Liver (tissue), 9 donors: ENCODE measurements around the gene EP400. TPM values are rescaled to one million over a fixed set of nuclear protein-coding genes. Genes with fewer than 3 reads are reported as not detected.

Source experiments
- DNase-seq: peaks from one replicate; pipeline ENCODE4 v3.0.0-alpha.2; 2017; ENCODE audit warnings: low spot score
- H3K27ac ChIP-seq, 2 donors: one replicate each; pipeline ENCODE4 v1.7.0; 2013; ENCODE audit warnings: inconsistent platforms in 2 of 2, low read length in 2 of 2, control low read depth in 1 of 2, low read depth in 1 of 2, mild to moderate bottlenecking in 1 of 2
- H3K27me3 ChIP-seq, 4 donors: one replicate each; pipeline versions ENCODE4 v1.6.1 to v1.7.0; 2013; ENCODE audit warnings: low read length in 3 of 4, inconsistent platforms in 1 of 4, mild to moderate bottlenecking in 1 of 4, moderate library complexity in 1 of 4; ENCODE audit not compliant: control insufficient read depth in 4 of 4, insufficient read depth in 4 of 4
- H3K36me3 ChIP-seq, 4 donors: one replicate each; pipeline versions ENCODE4 v1.6.1 to v1.7.0; 2013; ENCODE audit warnings: low read length in 3 of 4, mild to moderate bottlenecking in 3 of 4, low read depth in 1 of 4, moderate library complexity in 1 of 4; ENCODE audit not compliant: control insufficient read depth in 4 of 4, insufficient read depth in 3 of 4
- H3K4me1 ChIP-seq, 4 donors: one replicate each; pipeline versions ENCODE4 v1.6.1 to v1.7.0; 2013; ENCODE audit warnings: low read length in 3 of 4, mild to moderate bottlenecking in 3 of 4, moderate library complexity in 1 of 4; ENCODE audit not compliant: control insufficient read depth in 4 of 4, insufficient read depth in 4 of 4
- H3K4me3 ChIP-seq, 3 donors: one replicate each; pipeline versions ENCODE4 v1.6.1 to v1.7.0; 2013; ENCODE audit warnings: low read length in 3 of 3, control low read depth in 1 of 3, low read depth in 1 of 3, mild to moderate bottlenecking in 1 of 3
- H3K9ac ChIP-seq, 2 donors: one replicate each; pipeline ENCODE4 v1.7.0; 2013; ENCODE audit warnings: low read length in 2 of 2, mild to moderate bottlenecking in 2 of 2, moderate library complexity in 2 of 2, control low read depth in 1 of 2, low read depth in 1 of 2
- H3K9me3 ChIP-seq, 4 donors: one replicate each; pipeline versions ENCODE4 v1.6.1 to v1.7.0; 2013; ENCODE audit warnings: low read length in 3 of 4; ENCODE audit not compliant: control insufficient read depth in 4 of 4
- CTCF ChIP-seq: fragments of 150-350 bp; IDR thresholded peaks from 2 replicates; pipeline ENCODE4 v1.5.1; 2017; ENCODE audit warnings: improper control_type of control experiment, low read depth, low read length; ENCODE audit not compliant: missing input control
- EGR1 ChIP-seq, 2 donors: IDR thresholded peaks; 2 replicates each; pipeline ENCODE4 v1.6.1; 2016 to 2018; ENCODE audit warnings: antibody characterized with exemption in 2 of 2, low read depth in 2 of 2
- FOXA1 ChIP-seq: IDR thresholded peaks from 2 replicates; pipeline ENCODE4 v1.6.1; 2016; ENCODE audit warnings: antibody characterized with exemption
- FOXA2 ChIP-seq: IDR thresholded peaks from 2 replicates; pipeline ENCODE4 v1.6.1; 2016; ENCODE audit warnings: antibody characterized with exemption
- GABPA ChIP-seq, 2 donors: IDR thresholded peaks in 1 of 2; conservative IDR thresholded peaks in 1 of 2; 2 replicates each; pipeline ENCODE4 v1.6.1; 2016; ENCODE audit warnings: antibody characterized with exemption in 2 of 2, mild to moderate bottlenecking in 1 of 2, moderate library complexity in 1 of 2
- HNF4A ChIP-seq, 2 donors: conservative IDR thresholded peaks; 2 replicates each; pipeline ENCODE4 v1.6.1; 2016; ENCODE audit warnings: antibody characterized with exemption in 2 of 2, mild to moderate bottlenecking in 2 of 2
- HNF4G ChIP-seq: IDR thresholded peaks from 2 replicates; pipeline ENCODE4 v1.6.1; 2016; ENCODE audit warnings: antibody characterized with exemption
- NR2F2 ChIP-seq: IDR thresholded peaks from 2 replicates; pipeline ENCODE4 v1.6.1; 2016; ENCODE audit warnings: antibody characterized with exemption
- RAD21 ChIP-seq, 2 donors: IDR thresholded peaks; 2 replicates each; pipeline ENCODE4 v1.6.1; 2016; ENCODE audit warnings: antibody characterized with exemption in 2 of 2, mild to moderate bottlenecking in 2 of 2
- SP1 ChIP-seq: IDR thresholded peaks from 2 replicates; pipeline ENCODE4 v1.6.1; 2018; ENCODE audit warnings: antibody characterized with exemption, mild to moderate bottlenecking
- TAF1 ChIP-seq: conservative IDR thresholded peaks from 2 replicates; pipeline ENCODE4 v1.6.1; 2016; ENCODE audit warnings: antibody characterized with exemption, mild to moderate bottlenecking
- ZBTB33 ChIP-seq: IDR thresholded peaks from 2 replicates; pipeline ENCODE4 v1.6.1; 2016; ENCODE audit warnings: antibody characterized with exemption
- WGBS: extraction: QIAGEN DNeasy Blood & Tissue Kit; methylation state at CpG from one replicate; pipeline ENCODE4 v1.1.7; 2013; 5-methylcytosine and 5-hydroxymethylcytosine counted together
- polyA plus RNA-seq, 2 donors: library from polyadenylated mRNA; stranded (reverse) in 1 of 2; unstranded in 1 of 2; fragments of 200-250 nt in 1 of 2; fragments of >200 nt in 1 of 2; fragmentation: Nextera tagmentation in 1 of 2; extraction: Ambion mirVana in 1 of 2; gene quantifications; one replicate each; pipeline versions ENCODE4 v1.2.1 to v1.2.3, GENCODE V29; 2013 to 2015
- total RNA-seq, 2 donors: library from RNA; depleted of rRNA; stranded (reverse); fragments of >200 nt; gene quantifications; one replicate each; pipeline ENCODE4 v1.2.3, GENCODE V29; 2014
- TF ChIP-seq, protein P1 (sequence below): IDR thresholded peaks from 2 replicates; pipeline ENCODE4 v1.6.1; 2016; ENCODE audit warnings: antibody characterized with exemption
- TF ChIP-seq, protein P2 (sequence below): IDR thresholded peaks from 2 replicates; pipeline ENCODE4 v1.6.1; 2016; ENCODE audit warnings: antibody characterized with exemption, mild to moderate bottlenecking
- donor health status: healthy.
- donor health status: healthy.
- donor health status: healthy.
- donor health status: healthy.
- donor health status: healthy.

EP400 gene, protein sequence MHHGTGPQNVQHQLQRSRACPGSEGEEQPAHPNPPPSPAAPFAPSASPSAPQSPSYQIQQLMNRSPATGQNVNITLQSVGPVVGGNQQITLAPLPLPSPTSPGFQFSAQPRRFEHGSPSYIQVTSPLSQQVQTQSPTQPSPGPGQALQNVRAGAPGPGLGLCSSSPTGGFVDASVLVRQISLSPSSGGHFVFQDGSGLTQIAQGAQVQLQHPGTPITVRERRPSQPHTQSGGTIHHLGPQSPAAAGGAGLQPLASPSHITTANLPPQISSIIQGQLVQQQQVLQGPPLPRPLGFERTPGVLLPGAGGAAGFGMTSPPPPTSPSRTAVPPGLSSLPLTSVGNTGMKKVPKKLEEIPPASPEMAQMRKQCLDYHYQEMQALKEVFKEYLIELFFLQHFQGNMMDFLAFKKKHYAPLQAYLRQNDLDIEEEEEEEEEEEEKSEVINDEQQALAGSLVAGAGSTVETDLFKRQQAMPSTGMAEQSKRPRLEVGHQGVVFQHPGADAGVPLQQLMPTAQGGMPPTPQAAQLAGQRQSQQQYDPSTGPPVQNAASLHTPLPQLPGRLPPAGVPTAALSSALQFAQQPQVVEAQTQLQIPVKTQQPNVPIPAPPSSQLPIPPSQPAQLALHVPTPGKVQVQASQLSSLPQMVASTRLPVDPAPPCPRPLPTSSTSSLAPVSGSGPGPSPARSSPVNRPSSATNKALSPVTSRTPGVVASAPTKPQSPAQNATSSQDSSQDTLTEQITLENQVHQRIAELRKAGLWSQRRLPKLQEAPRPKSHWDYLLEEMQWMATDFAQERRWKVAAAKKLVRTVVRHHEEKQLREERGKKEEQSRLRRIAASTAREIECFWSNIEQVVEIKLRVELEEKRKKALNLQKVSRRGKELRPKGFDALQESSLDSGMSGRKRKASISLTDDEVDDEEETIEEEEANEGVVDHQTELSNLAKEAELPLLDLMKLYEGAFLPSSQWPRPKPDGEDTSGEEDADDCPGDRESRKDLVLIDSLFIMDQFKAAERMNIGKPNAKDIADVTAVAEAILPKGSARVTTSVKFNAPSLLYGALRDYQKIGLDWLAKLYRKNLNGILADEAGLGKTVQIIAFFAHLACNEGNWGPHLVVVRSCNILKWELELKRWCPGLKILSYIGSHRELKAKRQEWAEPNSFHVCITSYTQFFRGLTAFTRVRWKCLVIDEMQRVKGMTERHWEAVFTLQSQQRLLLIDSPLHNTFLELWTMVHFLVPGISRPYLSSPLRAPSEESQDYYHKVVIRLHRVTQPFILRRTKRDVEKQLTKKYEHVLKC (N-terminal part only)
- 10 to 100 TPM in 1 of 2 donors, 1 to 10 TPM in 1; 9.0 to 12.4 TPM for total RNA-seq
- polyA plus RNA-seq, result 1 to 10 TPM; 4.7 to 5.3 TPM

- peaks cover 0 to 14% (median 7%) of the 10 kb centered on the region in 4 donors for H3K4me1 ChIP-seq
- no peaks in the 10 kb centered on the region for H3K27me3 ChIP-seq
- peak within 1 kb of the TSS; percentile 11 to 77 for H3K9ac ChIP-seq
- H3K9me3 ChIP-seq, result no peaks in the 10 kb centered on the region
- H3K36me3 ChIP-seq, result peaks cover 0 to 2% (median 0%) of the 10 kb centered on the region in 4 donors
- peak within 1 kb of the TSS; percentile 54 to 60 for H3K27ac ChIP-seq
- TF ChIP-seq SP1 (peak; percentile 27), RAD21 (IDR thresholded peaks at IDR 0.05) (peak; percentile 48 to 51), CTCF (peak; percentile 49), GABPA (IDR thresholded peaks at IDR 0.05 in 1 of 2, conservative IDR thresholded peaks at IDR 0.05 in 1 of 2) (peak in 1 of 2 donors; percentile 64)
- TF ChIP-seq, protein P1, sequence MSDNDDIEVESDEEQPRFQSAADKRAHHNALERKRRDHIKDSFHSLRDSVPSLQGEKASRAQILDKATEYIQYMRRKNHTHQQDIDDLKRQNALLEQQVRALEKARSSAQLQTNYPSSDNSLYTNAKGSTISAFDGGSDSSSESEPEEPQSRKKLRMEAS, result no peak
- 2% methylated on average over 97 of the region's 97 CpGs for WGBS
- DNase-seq, result peak; percentile 91
- peak within 1 kb of the TSS; percentile 78 to 93 (median 79) for H3K4me3 ChIP-seq
These were observed at the start of gene EP400 for GRCh38 chr12:131949431-131950181. EP400 (plus strand) TSS chr12:131949942; CDS start chr12:131960620, 10,678 bp downstream.

- Histone ChIP-seq H3K36me3 (peaks cover 0 to 6% (median under 1%) of the 10 kb centered on the region in 4 donors), H3K27ac (no peak overlapping the region), H3K27me3 (no peaks in the 10 kb centered on the region), H3K9ac (no peak overlapping the region), H3K4me3 (no peak overlapping the region), H3K9me3 (no peaks in the 10 kb centered on the region), H3K4me1 (peaks cover 5 to 27% (median 11%) of the 10 kb centered on the region in 4 donors)
- no peak for DNase-seq
- no peak for TF ChIP-seq HNF4G
- TF ChIP-seq EGR1 (IDR thresholded peaks at IDR 0.05; ENCODE audit: low read depth in 2 of 2), result no peak
- TF ChIP-seq TAF1, result no peak
- TF ChIP-seq, protein P1, result no peak
- TF ChIP-seq CTCF, result no peak
- TF ChIP-seq HNF4A (conservative IDR thresholded peaks at IDR 0.05), result no peak
- TF ChIP-seq GABPA (IDR thresholded peaks at IDR 0.05 in 1 of 2, conservative IDR thresholded peaks at IDR 0.05 in 1 of 2), result no peak
- TF ChIP-seq FOXA1, result no peak
- no peak for TF ChIP-seq FOXA2
- TF ChIP-seq, protein P2, sequence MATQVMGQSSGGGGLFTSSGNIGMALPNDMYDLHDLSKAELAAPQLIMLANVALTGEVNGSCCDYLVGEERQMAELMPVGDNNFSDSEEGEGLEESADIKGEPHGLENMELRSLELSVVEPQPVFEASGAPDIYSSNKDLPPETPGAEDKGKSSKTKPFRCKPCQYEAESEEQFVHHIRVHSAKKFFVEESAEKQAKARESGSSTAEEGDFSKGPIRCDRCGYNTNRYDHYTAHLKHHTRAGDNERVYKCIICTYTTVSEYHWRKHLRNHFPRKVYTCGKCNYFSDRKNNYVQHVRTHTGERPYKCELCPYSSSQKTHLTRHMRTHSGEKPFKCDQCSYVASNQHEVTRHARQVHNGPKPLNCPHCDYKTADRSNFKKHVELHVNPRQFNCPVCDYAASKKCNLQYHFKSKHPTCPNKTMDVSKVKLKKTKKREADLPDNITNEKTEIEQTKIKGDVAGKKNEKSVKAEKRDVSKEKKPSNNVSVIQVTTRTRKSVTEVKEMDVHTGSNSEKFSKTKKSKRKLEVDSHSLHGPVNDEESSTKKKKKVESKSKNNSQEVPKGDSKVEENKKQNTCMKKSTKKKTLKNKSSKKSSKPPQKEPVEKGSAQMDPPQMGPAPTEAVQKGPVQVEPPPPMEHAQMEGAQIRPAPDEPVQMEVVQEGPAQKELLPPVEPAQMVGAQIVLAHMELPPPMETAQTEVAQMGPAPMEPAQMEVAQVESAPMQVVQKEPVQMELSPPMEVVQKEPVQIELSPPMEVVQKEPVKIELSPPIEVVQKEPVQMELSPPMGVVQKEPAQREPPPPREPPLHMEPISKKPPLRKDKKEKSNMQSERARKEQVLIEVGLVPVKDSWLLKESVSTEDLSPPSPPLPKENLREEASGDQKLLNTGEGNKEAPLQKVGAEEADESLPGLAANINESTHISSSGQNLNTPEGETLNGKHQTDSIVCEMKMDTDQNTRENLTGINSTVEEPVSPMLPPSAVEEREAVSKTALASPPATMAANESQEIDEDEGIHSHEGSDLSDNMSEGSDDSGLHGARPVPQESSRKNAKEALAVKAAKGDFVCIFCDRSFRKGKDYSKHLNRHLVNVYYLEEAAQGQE, result no peak
- TF ChIP-seq ZBTB33, result no peak
- no peak for TF ChIP-seq NR2F2
- no peak for TF ChIP-seq RAD21 (IDR thresholded peaks at IDR 0.05)
- 89% methylated on average over 6 of the region's 6 CpGs for WGBS
These were observed 49.3 kb upstream of the EP400 start for GRCh38 chr12:131900397-131900796.
